SK-N-SH (cell line): ENCODE data around the gene DYNLT3. TPM values are rescaled to one million over a fixed set of nuclear protein-coding genes. Genes with fewer than 3 reads are reported as not detected.

ENCODE experiments used
- CTCF ChIA-PET: fragments of 300-600, 350-600 bp; formaldehyde crosslinking; extraction: SDS; loops from one replicate; lab custom pipeline; 2021; lab: Yijun Ruan, JAX
- POLR2A ChIA-PET: fragments of 350-600 bp; sonication (Branson Sonifier 250); formaldehyde crosslinking; extraction: SDS; loops from one replicate; lab custom pipeline; 2020; ENCODE audit warnings: antibody characterized with exemption, inconsistent platforms; lab: Yijun Ruan, JAX
- DNase-seq: peaks from one replicate; pipeline ENCODE4 v3.0.0; 2012
- H2AFZ ChIP-seq: fragments of 200-600 bp; sonication (generic); 2 replicates; pipeline ENCODE4 v1.8.1; 2016; ENCODE audit warnings: antibody characterized with exemption, mild to moderate bottlenecking, low read depth
- H3F3A ChIP-seq: fragments of 200-600 bp; sonication (generic); replicated peaks from 2 replicates; pipeline ENCODE3; 2016; ENCODE audit warnings: antibody characterized with exemption, mild to moderate bottlenecking; ENCODE audit not compliant: insufficient read depth
- H3K27ac ChIP-seq, 2 experiments: fragments of 200-500 bp in 1 of 2; fragments of 200-600 bp in 1 of 2; sonication (Bioruptor generic) in 1 of 2; sonication (generic), shearing (Covaris generic) in 1 of 2; 2 replicates each; pipeline versions ENCODE4 v1.5.1 to v1.6.1; 2014 to 2016; ENCODE audit warnings: low read depth in 2 of 2, inconsistent platforms in 1 of 2, low read length in 1 of 2, mild to moderate bottlenecking in 1 of 2, mixed read lengths in 1 of 2
- H3K27me3 ChIP-seq: fragments of 200-600 bp; sonication (generic), shearing (Covaris generic); 2 replicates; pipeline ENCODE4 v1.6.1; 2016; ENCODE audit warnings: mixed run types; ENCODE audit not compliant: insufficient read depth
- H3K36me3 ChIP-seq, 2 experiments: fragments of 200-500 bp in 1 of 2; fragments of 200-600 bp in 1 of 2; sonication (Bioruptor generic) in 1 of 2; sonication (generic) in 1 of 2; replicated peaks in 1 of 2; 2 replicates each; pipeline versions ENCODE3 to v1.5.1; 2014 to 2016; ENCODE audit warnings: low read length in 1 of 2, mild to moderate bottlenecking in 1 of 2; ENCODE audit not compliant: insufficient read depth in 2 of 2, control insufficient read depth in 1 of 2
- H3K4me1 ChIP-seq, 2 experiments: fragments of 200-500 bp in 1 of 2; fragments of 200-600 bp in 1 of 2; sonication (Bioruptor generic) in 1 of 2; sonication (generic), shearing (Covaris generic) in 1 of 2; 2 replicates each; pipeline versions ENCODE4 v1.5.1 to v1.6.1; 2014 to 2016; ENCODE audit warnings: low read depth in 1 of 2, low read length in 1 of 2, mixed run types in 1 of 2; ENCODE audit not compliant: insufficient read depth in 2 of 2, control insufficient read depth in 1 of 2
- H3K4me2 ChIP-seq: fragments of 200-600 bp; sonication (generic), shearing (Covaris generic); 2 replicates; pipeline ENCODE4 v1.6.1; 2017; ENCODE audit warnings: mixed run types
- H3K4me3 ChIP-seq, 2 experiments: fragments of 200-500 bp in 1 of 2; fragments of 200-600 bp in 1 of 2; sonication (Bioruptor generic) in 1 of 2; sonication (generic), shearing (Covaris generic) in 1 of 2; 2 replicates each; pipeline versions ENCODE4 v1.5.1 to v1.8.1; 2014 to 2016; ENCODE audit warnings: low read depth in 2 of 2, inconsistent platforms in 1 of 2, low read length in 1 of 2, mild to moderate bottlenecking in 1 of 2, mixed read lengths in 1 of 2, moderate library complexity in 1 of 2
- H3K79me2 ChIP-seq: fragments of 200-600 bp; sonication (generic); 2 replicates; pipeline ENCODE4 v1.8.1; 2017; ENCODE audit warnings: mild to moderate bottlenecking; ENCODE audit not compliant: insufficient read depth
- H3K9ac ChIP-seq: fragments of 200-600 bp; sonication (generic); 2 replicates; pipeline ENCODE4 v1.6.1; 2017; ENCODE audit warnings: mixed run types
- H3K9me2 ChIP-seq: fragments of 200-600 bp; sonication (generic); 2 replicates; pipeline ENCODE4 v1.6.1; 2017; ENCODE audit warnings: mixed run types
- H3K9me3 ChIP-seq: fragments of 200-600 bp; sonication (generic); 2 replicates; pipeline ENCODE4 v1.6.1; 2017; ENCODE audit warnings: mixed run types, mild to moderate bottlenecking, moderate library complexity
- H4K20me1 ChIP-seq: fragments of 200-600 bp; sonication (generic); 2 replicates; pipeline ENCODE4 v1.6.1; 2017; ENCODE audit warnings: mild to moderate bottlenecking, mixed run types; ENCODE audit not compliant: insufficient read depth
- EP300 ChIP-seq, 2 experiments: IDR thresholded peaks; 2 replicates each; pipeline versions ENCODE4 v1.4.0 to v1.6.1; 2012; ENCODE audit warnings: borderline replicate concordance in 1 of 2, low read depth in 1 of 2, low read length in 1 of 2
- EZH2phosphoT487 ChIP-seq: fragments of 200-600 bp; sonication (generic); IDR thresholded peaks from 2 replicates; pipeline ENCODE4 v1.6.1; 2017; ENCODE audit warnings: low read depth, mixed run types, mild to moderate bottlenecking, antibody characterized with exemption, moderate library complexity, borderline replicate concordance
- GABPA ChIP-seq: IDR thresholded peaks from 2 replicates; pipeline ENCODE4 v1.4.0; 2012; ENCODE audit warnings: low read depth, mild to moderate bottlenecking
- GATA2 ChIP-seq: sonication (generic); formaldehyde crosslinking; IDR thresholded peaks from 2 replicates; pipeline ENCODE4 v1.5.0; 2020; ENCODE audit warnings: mild to moderate bottlenecking, missing genetic modification reagents
- JUND ChIP-seq: IDR thresholded peaks from 2 replicates; pipeline ENCODE4 v1.4.0; 2012
- MEF2A ChIP-seq: IDR thresholded peaks from 2 replicates; pipeline ENCODE4 v1.4.0; 2012; ENCODE audit warnings: low read depth, borderline replicate concordance
- NFIC ChIP-seq: IDR thresholded peaks from 2 replicates; pipeline ENCODE4 v1.4.0; 2012; ENCODE audit warnings: borderline replicate concordance
- NRF1 ChIP-seq: IDR thresholded peaks from 2 replicates; pipeline ENCODE4 v1.6.1; 2012; ENCODE audit warnings: low read depth, mild to moderate bottlenecking, low read length
- RAD21 ChIP-seq: IDR thresholded peaks from 2 replicates; pipeline ENCODE4 v1.6.1; 2012; ENCODE audit warnings: mild to moderate bottlenecking, low read length
- RFX5 ChIP-seq: IDR thresholded peaks from 2 replicates; pipeline ENCODE4 v1.6.1; 2012; ENCODE audit warnings: mild to moderate bottlenecking, improper control_type of control experiment, low read length
- SMC3 ChIP-seq: IDR thresholded peaks from 2 replicates; pipeline ENCODE4 v1.6.1; 2012; ENCODE audit warnings: low read depth, low read length, improper control_type of control experiment
- TAF1 ChIP-seq: IDR thresholded peaks from 2 replicates; pipeline ENCODE4 v1.6.1; 2012; ENCODE audit warnings: low read depth, mild to moderate bottlenecking, low read length, moderate library complexity, borderline replicate concordance
- TCF12 ChIP-seq: IDR thresholded peaks from 2 replicates; pipeline ENCODE4 v1.4.0; 2012
- WGBS: methylation state at CpG from one replicate; pipeline ENCODE4 v1.1.6; 2017; ENCODE audit warnings: low lambda C conversion rate; 5-methylcytosine and 5-hydroxymethylcytosine counted together
- polyA plus RNA-seq, 3 experiments: library from polyadenylated mRNA; depleted of rRNA; stranded (reverse); fragments of >200 nt; gene quantifications; 2 replicates each; pipeline ENCODE4 v1.2.3, GENCODE V29; 2012
- TF ChIP-seq, protein P1 (sequence below): IDR thresholded peaks from 2 replicates; pipeline ENCODE4 v1.4.0; 2012; ENCODE audit warnings: low read depth
- TF ChIP-seq, protein P2 (sequence below): fragments of 200-600 bp; sonication (generic); IDR thresholded peaks from 2 replicates; pipeline ENCODE4 v1.6.1; 2017; ENCODE audit warnings: antibody characterized with exemption, mild to moderate bottlenecking, moderate library complexity
- TF ChIP-seq, protein P3 (sequence below): fragments of 150-350 bp; IDR thresholded peaks from 2 replicates; pipeline ENCODE4 v1.6.1; 2016; ENCODE audit warnings: mild to moderate bottlenecking, low read depth, low read length
- TF ChIP-seq, protein P4 (sequence below): IDR thresholded peaks from 2 replicates; pipeline ENCODE4 v1.4.0; 2012; ENCODE audit warnings: low read depth, borderline replicate concordance

The DYNLT3 gene
- polyA plus RNA-seq, 1 of the 3 experiments (the other 2 are of a cell fraction): 7.3 TPM

DNA sequence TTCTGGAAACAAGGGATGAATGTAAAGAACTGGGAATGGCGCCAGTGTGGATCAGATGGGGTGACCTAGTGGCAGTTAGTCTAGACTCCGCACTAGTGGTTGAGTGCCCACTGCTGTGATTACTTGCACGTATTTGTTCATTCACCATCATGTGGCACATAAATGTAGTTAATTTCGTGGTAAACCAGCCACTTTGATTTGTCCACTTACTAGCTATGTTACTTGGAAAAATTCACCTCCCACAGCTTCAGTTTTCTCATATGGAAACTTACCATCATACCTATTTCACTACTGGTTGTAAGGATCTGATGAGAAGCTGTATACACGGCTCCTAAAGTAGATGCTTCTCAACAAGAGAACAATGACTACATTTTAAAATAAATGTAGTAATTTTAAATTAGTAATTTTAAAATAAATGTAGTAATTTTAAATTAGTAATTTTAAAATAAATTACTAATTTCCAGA is 394 bp upstream of the DYNLT3 start:
- Histone ChIP-seq H3K36me3 (no peaks in the 10 kb centered on the region), H3K27ac (peak overlapping the region in 1 of 2 experiments; percentile 47; a peak in 2 of 4 replicates), H4K20me1 (no peaks in the 10 kb centered on the region), H3K27me3 (no peaks in the 10 kb centered on the region), H3K9me3 (no peaks in the 10 kb centered on the region), H2AFZ (peak overlapping the region; percentile 95; the same call in 1 of the 2 replicates), H3F3A (no peaks in the 10 kb centered on the region), H3K4me1 (no peaks in the 10 kb centered on the region; a peak in 1 of 4 replicates), H3K79me2 (no peaks in the 10 kb centered on the region; the same call in 1 of the 2 replicates), H3K4me3 (peak overlapping the region; percentile 56 to 66), H3K9ac (peak overlapping the region; percentile 77), H3K4me2 (peak overlapping the region; percentile 77), H3K9me2 (no peaks in the 10 kb centered on the region)
- POLR2A ChIA-PET: no interaction called here
- no peak for DNase-seq
- WGBS: 14% methylated on average over 4 of the region's 5 CpGs
- TF ChIP-seq RAD21: no peak
- TF ChIP-seq MEF2A: no peak
- TF ChIP-seq JUND: no peak
- TF ChIP-seq NFIC: no peak
- TF ChIP-seq TCF12: no peak
- TF ChIP-seq TAF1: no peak
- CTCF ChIA-PET: no interaction called here

DNA sequence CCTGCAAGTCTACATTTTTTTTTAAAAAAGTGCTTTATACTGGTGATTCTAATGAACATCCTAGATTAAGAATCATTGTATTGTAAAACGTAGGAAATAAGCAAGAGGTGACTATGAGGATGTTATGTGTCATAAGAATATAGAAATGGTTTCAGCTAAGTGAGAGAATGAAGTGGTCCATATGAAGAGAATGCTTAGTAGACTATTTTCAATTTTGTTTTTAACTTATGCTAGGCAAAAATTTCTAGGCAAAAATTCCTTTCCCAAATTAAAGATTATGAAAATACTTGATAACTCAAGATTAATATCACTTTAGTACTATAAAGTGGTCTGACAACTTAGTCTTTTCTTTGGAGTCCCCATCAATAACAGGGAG is 825 bp downstream of the DYNLT3 start:
- WGBS: 34% methylated on average over 1 of the region's 1 CpG

More for the DNA sequence above, 825 bp downstream of the DYNLT3 start:
- Histone ChIP-seq H3K27me3 (no peaks in the 10 kb centered on the region), H3K36me3 (peaks cover 0 to under 1% of the 10 kb centered on the region in 2 experiments), H2AFZ (peak overlapping the region; percentile 82; the same call in 1 of the 2 replicates), H3K9me2 (no peaks in the 10 kb centered on the region), H3K9me3 (no peaks in the 10 kb centered on the region), H3K4me1 (no peaks in the 10 kb centered on the region; a peak in 1 of 4 replicates), H3K27ac (peak overlapping the region in 1 of 2 experiments; percentile 42; a peak in 1 of 4 replicates), H4K20me1 (no peaks in the 10 kb centered on the region), H3K79me2 (no peaks in the 10 kb centered on the region; the same call in 1 of the 2 replicates), H3F3A (no peaks in the 10 kb centered on the region), H3K9ac (peak overlapping the region; percentile 77), H3K4me2 (peak overlapping the region; percentile 77), H3K4me3 (peak overlapping the region; percentile 56 to 66; a peak in 3 of 4 replicates)
- no peak for TF ChIP-seq GATA2 (CRISPR knock-in tag)
- no peak for TF ChIP-seq MEF2A
- TF ChIP-seq NRF1: no peak
- TF ChIP-seq, protein P1, sequence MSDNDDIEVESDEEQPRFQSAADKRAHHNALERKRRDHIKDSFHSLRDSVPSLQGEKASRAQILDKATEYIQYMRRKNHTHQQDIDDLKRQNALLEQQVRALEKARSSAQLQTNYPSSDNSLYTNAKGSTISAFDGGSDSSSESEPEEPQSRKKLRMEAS: no peak
- TF ChIP-seq, protein P2, sequence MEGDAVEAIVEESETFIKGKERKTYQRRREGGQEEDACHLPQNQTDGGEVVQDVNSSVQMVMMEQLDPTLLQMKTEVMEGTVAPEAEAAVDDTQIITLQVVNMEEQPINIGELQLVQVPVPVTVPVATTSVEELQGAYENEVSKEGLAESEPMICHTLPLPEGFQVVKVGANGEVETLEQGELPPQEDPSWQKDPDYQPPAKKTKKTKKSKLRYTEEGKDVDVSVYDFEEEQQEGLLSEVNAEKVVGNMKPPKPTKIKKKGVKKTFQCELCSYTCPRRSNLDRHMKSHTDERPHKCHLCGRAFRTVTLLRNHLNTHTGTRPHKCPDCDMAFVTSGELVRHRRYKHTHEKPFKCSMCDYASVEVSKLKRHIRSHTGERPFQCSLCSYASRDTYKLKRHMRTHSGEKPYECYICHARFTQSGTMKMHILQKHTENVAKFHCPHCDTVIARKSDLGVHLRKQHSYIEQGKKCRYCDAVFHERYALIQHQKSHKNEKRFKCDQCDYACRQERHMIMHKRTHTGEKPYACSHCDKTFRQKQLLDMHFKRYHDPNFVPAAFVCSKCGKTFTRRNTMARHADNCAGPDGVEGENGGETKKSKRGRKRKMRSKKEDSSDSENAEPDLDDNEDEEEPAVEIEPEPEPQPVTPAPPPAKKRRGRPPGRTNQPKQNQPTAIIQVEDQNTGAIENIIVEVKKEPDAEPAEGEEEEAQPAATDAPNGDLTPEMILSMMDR: no peak
- TF ChIP-seq GABPA: no peak
- TF ChIP-seq, protein P3, sequence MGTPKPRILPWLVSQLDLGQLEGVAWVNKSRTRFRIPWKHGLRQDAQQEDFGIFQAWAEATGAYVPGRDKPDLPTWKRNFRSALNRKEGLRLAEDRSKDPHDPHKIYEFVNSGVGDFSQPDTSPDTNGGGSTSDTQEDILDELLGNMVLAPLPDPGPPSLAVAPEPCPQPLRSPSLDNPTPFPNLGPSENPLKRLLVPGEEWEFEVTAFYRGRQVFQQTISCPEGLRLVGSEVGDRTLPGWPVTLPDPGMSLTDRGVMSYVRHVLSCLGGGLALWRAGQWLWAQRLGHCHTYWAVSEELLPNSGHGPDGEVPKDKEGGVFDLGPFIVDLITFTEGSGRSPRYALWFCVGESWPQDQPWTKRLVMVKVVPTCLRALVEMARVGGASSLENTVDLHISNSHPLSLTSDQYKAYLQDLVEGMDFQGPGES: no peak
- TF ChIP-seq, protein P4, sequence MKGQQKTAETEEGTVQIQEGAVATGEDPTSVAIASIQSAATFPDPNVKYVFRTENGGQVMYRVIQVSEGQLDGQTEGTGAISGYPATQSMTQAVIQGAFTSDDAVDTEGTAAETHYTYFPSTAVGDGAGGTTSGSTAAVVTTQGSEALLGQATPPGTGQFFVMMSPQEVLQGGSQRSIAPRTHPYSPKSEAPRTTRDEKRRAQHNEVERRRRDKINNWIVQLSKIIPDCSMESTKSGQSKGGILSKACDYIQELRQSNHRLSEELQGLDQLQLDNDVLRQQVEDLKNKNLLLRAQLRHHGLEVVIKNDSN: no peak
- no peak for TF ChIP-seq RFX5
- no peak for TF ChIP-seq EP300 (IDR thresholded peaks at IDR 0.05; ENCODE audit: borderline replicate concordance in 1 of 2, low read depth in 1 of 2, low read length in 1 of 2)
- no peak for TF ChIP-seq EZH2phosphoT487
- TF ChIP-seq SMC3: no peak
- no peak for TF ChIP-seq NFIC
- DNase-seq: no peak
- POLR2A ChIA-PET: no interaction called here
- CTCF ChIA-PET: no interaction called here
